Measurements from ENCODE around the gene LHPP.

The LHPP gene

DNA sequence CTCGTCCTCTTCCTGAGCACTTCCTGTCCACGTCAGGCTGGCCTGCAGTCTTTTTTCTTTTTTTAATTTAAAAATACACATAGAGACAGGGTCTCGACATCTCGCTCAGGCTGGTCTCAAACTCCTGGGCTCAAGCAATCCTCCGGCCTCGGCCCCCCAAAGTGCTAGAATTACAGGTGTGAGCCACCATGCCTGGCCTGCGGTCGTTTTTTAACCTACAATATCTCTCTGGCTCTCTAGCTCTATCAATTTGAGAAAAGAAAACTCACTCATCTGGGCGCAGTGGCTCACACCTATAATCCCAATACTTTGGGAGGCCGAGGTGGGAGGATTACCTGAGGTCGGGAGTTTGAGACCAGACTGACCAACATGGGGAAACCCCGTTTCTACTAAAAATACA, 38.9 kb upstream of the LHPP start:
- Histone ChIP-seq H3K14ac (ENCODE audit: low read length) (no peak overlapping the region), H4K8ac (ENCODE audit: low read depth, low read length) (no peak overlapping the region), H3K27me3 (ENCODE audit: control insufficient read depth in 3 of 3, insufficient read depth in 3 of 3, low read depth in 1 of 3, low read length in 3 of 3) (peaks cover 0 to 48% (median 12%) of the 10 kb centered on the region in 3 experiments), H2AFZ (ENCODE audit: low read length) (no peak overlapping the region), H3K36me3 (replicated peaks in 1 of 2; ENCODE audit: control insufficient read depth in 2 of 2, insufficient read depth in 2 of 2, low read length in 2 of 2) (no peaks in the 10 kb centered on the region), H3K79me1 (ENCODE audit: low read depth, low read length) (no peaks in the 10 kb centered on the region), H3K9me3 (replicated peaks in 1 of 2; ENCODE audit: control insufficient read depth in 2 of 2, insufficient read depth in 1 of 2, low read depth in 1 of 2, low read length in 2 of 2) (no peaks in the 10 kb centered on the region), H2BK15ac (ENCODE audit: low read length) (no peak overlapping the region), H3K18ac (ENCODE audit: low read length) (no peak overlapping the region), H2BK5ac (ENCODE audit: low read length) (no peak overlapping the region), H3K4me3 (ENCODE audit: low read length in 2 of 2) (no peak overlapping the region), H3K4me2 (ENCODE audit: insufficient read depth, low read length, poor library complexity, severe bottlenecking) (no peak overlapping the region), H3K4ac (ENCODE audit: low read length) (no peak overlapping the region), H3K4me1 (ENCODE audit: control insufficient read depth in 2 of 2, insufficient read depth in 1 of 2, low read depth in 1 of 2, low read length in 2 of 2) (peaks cover under 1 to 3% of the 10 kb centered on the region in 2 donors), H3K23ac (ENCODE audit: low read depth, low read length, poor library complexity) (no peak overlapping the region), H2AK5ac (ENCODE audit: low read depth, low read length) (no peak overlapping the region), H3K27ac (replicated peaks; ENCODE audit: low read length) (no peak overlapping the region), H2BK12ac (ENCODE audit: low read length) (no peak overlapping the region), H4K91ac (ENCODE audit: low read depth, low read length, poor library complexity) (no peak overlapping the region), H3K9ac (ENCODE audit: low read depth, low read length, poor library complexity) (no peak overlapping the region), H2BK120ac (ENCODE audit: low read depth, low read length) (no peak overlapping the region)
- no CpG with 5 or more reads among the region's 12 CpGs for WGBS, 2 donors (ENCODE audit: extremely low coverage in 2 of 2, insufficient read length in 2 of 2, insufficient replicate concordance in 1 of 2)
- no peak for DNase-seq (ENCODE audit: low spot score)

DNA sequence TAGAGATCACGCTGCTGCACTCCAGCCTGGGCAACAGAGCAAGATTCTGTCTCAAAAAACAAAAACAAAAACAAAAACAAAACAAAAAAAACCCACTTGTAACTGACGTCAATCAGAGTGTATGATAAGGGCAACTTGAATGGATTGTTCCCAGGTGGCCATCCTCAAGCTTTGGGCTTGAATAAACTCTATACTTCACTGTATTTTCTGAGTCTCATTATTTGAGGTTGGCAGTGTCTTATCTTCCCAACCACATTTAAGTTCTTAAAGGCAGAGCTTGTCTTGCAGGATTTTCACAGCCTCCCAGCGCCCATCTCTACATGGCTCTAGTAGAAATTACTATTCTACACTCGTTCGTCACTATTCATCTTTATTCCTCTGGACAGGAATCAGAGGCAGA, 37.8 kb upstream of the LHPP start:
- H2AK5ac ChIP-seq (ENCODE audit: low read depth, low read length), result no peak overlapping the region
- no peak overlapping the region for H4K91ac ChIP-seq (ENCODE audit: low read depth, low read length, poor library complexity)
- no peak for DNase-seq (ENCODE audit: low spot score)
- peaks cover 0 to 3% of the 10 kb centered on the region in 2 donors for H3K4me1 ChIP-seq (ENCODE audit: control insufficient read depth in 2 of 2, insufficient read depth in 1 of 2, low read depth in 1 of 2, low read length in 2 of 2)
- H3K27me3 ChIP-seq (ENCODE audit: control insufficient read depth in 3 of 3, insufficient read depth in 3 of 3, low read depth in 1 of 3, low read length in 3 of 3), result peaks cover 0 to 59% (median 12%) of the 10 kb centered on the region in 3 experiments
- H3K4ac ChIP-seq (ENCODE audit: low read length), result no peak overlapping the region
- no peak overlapping the region for H4K8ac ChIP-seq (ENCODE audit: low read depth, low read length)
- H3K79me1 ChIP-seq (ENCODE audit: low read depth, low read length), result no peaks in the 10 kb centered on the region
- H3K23ac ChIP-seq (ENCODE audit: low read depth, low read length, poor library complexity), result no peak overlapping the region
- no peak overlapping the region for H2BK120ac ChIP-seq (ENCODE audit: low read depth, low read length)
- H2BK15ac ChIP-seq (ENCODE audit: low read length), result no peak overlapping the region
- H2BK5ac ChIP-seq (ENCODE audit: low read length), result no peak overlapping the region
- WGBS, 2 donors (ENCODE audit: extremely low coverage in 2 of 2, insufficient read length in 2 of 2, insufficient replicate concordance in 1 of 2), result no CpG with 5 or more reads among the region's 5 CpGs
- H3K4me2 ChIP-seq (ENCODE audit: insufficient read depth, low read length, poor library complexity, severe bottlenecking), result no peak overlapping the region
- no peak overlapping the region for H3K9ac ChIP-seq (ENCODE audit: low read depth, low read length, poor library complexity)
- no peak overlapping the region for H2AFZ ChIP-seq (ENCODE audit: low read length)
- H2BK12ac ChIP-seq (ENCODE audit: low read length), result no peak overlapping the region
- H3K4me3 ChIP-seq (ENCODE audit: low read length in 2 of 2), result no peak overlapping the region
- H3K18ac ChIP-seq (ENCODE audit: low read length), result no peak overlapping the region
- H3K9me3 ChIP-seq (replicated peaks in 1 of 2; ENCODE audit: control insufficient read depth in 2 of 2, insufficient read depth in 1 of 2, low read depth in 1 of 2, low read length in 2 of 2), result no peaks in the 10 kb centered on the region
- no peak overlapping the region for H3K14ac ChIP-seq (ENCODE audit: low read length)
- no peaks in the 10 kb centered on the region for H3K36me3 ChIP-seq (replicated peaks in 1 of 2; ENCODE audit: control insufficient read depth in 2 of 2, insufficient read depth in 2 of 2, low read length in 2 of 2)
- H3K27ac ChIP-seq (replicated peaks; ENCODE audit: low read length), result no peak overlapping the region

- Histone ChIP-seq H3K9ac (ENCODE audit: low read depth, low read length, poor library complexity) (no peak overlapping the region), H2BK15ac (ENCODE audit: low read length) (no peak overlapping the region), H3K18ac (ENCODE audit: low read length) (no peak overlapping the region), H3K4me2 (ENCODE audit: insufficient read depth, low read length, poor library complexity, severe bottlenecking) (no peak overlapping the region), H2BK5ac (ENCODE audit: low read length) (no peak overlapping the region), H3K23ac (ENCODE audit: low read depth, low read length, poor library complexity) (no peak overlapping the region), H2AK5ac (ENCODE audit: low read depth, low read length) (no peak overlapping the region), H3K4ac (ENCODE audit: low read length) (no peak overlapping the region), H2AFZ (ENCODE audit: low read length) (no peak overlapping the region), H2BK12ac (ENCODE audit: low read length) (no peak overlapping the region), H4K91ac (ENCODE audit: low read depth, low read length, poor library complexity) (no peak overlapping the region), H4K8ac (ENCODE audit: low read depth, low read length) (no peak overlapping the region), H3K9me3 (replicated peaks in 1 of 2; ENCODE audit: control insufficient read depth in 2 of 2, insufficient read depth in 1 of 2, low read depth in 1 of 2, low read length in 2 of 2) (no peaks in the 10 kb centered on the region), H3K27me3 (ENCODE audit: control insufficient read depth in 3 of 3, insufficient read depth in 3 of 3, low read depth in 1 of 3, low read length in 3 of 3) (peaks cover 0 to 61% (median 3%) of the 10 kb centered on the region in 3 experiments), H2BK120ac (ENCODE audit: low read depth, low read length) (no peak overlapping the region), H3K14ac (ENCODE audit: low read length) (no peak overlapping the region), H3K4me1 (ENCODE audit: control insufficient read depth in 2 of 2, insufficient read depth in 1 of 2, low read depth in 1 of 2, low read length in 2 of 2) (no peaks in the 10 kb centered on the region), H3K4me3 (ENCODE audit: low read length in 2 of 2) (no peak overlapping the region), H3K36me3 (replicated peaks in 1 of 2; ENCODE audit: control insufficient read depth in 2 of 2, insufficient read depth in 2 of 2, low read length in 2 of 2) (no peaks in the 10 kb centered on the region), H3K79me1 (ENCODE audit: low read depth, low read length) (no peaks in the 10 kb centered on the region), H3K27ac (replicated peaks; ENCODE audit: low read length) (no peak overlapping the region)
- DNase-seq (ENCODE audit: low spot score), result no peak
- no CpG with 5 or more reads among the region's 4 CpGs for WGBS, 2 donors (ENCODE audit: extremely low coverage in 2 of 2, insufficient read length in 2 of 2, insufficient replicate concordance in 1 of 2)
Observed at GRCh38 chr10:124425227-124425962, 36.2 kb upstream of the LHPP start.

- H2BK12ac ChIP-seq (ENCODE audit: low read length), result no peak overlapping the region
- H4K91ac ChIP-seq (ENCODE audit: low read depth, low read length, poor library complexity), result no peak overlapping the region
- H3K9ac ChIP-seq (ENCODE audit: low read depth, low read length, poor library complexity), result no peak overlapping the region
- H3K14ac ChIP-seq (ENCODE audit: low read length), result no peak overlapping the region
- H3K4me3 ChIP-seq (ENCODE audit: low read length in 2 of 2), result no peak overlapping the region
- no peak for DNase-seq (ENCODE audit: low spot score)
- no peak overlapping the region for H3K4me2 ChIP-seq (ENCODE audit: insufficient read depth, low read length, poor library complexity, severe bottlenecking)
- no peaks in the 10 kb centered on the region for H3K9me3 ChIP-seq (replicated peaks in 1 of 2; ENCODE audit: control insufficient read depth in 2 of 2, insufficient read depth in 1 of 2, low read depth in 1 of 2, low read length in 2 of 2)
- no peaks in the 10 kb centered on the region for H3K36me3 ChIP-seq (replicated peaks in 1 of 2; ENCODE audit: control insufficient read depth in 2 of 2, insufficient read depth in 2 of 2, low read length in 2 of 2)
- H2BK5ac ChIP-seq (ENCODE audit: low read length), result no peak overlapping the region
- H3K18ac ChIP-seq (ENCODE audit: low read length), result no peak overlapping the region
- no peak overlapping the region for H3K27ac ChIP-seq (replicated peaks; ENCODE audit: low read length)
- H3K4me1 ChIP-seq (ENCODE audit: control insufficient read depth in 2 of 2, insufficient read depth in 1 of 2, low read depth in 1 of 2, low read length in 2 of 2), result no peaks in the 10 kb centered on the region
- WGBS, 2 donors (ENCODE audit: extremely low coverage in 2 of 2, insufficient read length in 2 of 2, insufficient replicate concordance in 1 of 2), result no CpG with 5 or more reads among the region's 3 CpGs
- H3K27me3 ChIP-seq (ENCODE audit: control insufficient read depth in 3 of 3, insufficient read depth in 3 of 3, low read depth in 1 of 3, low read length in 3 of 3), result peaks cover 0 to 38% (median 0%) of the 10 kb centered on the region in 3 experiments
- no peak overlapping the region for H3K4ac ChIP-seq (ENCODE audit: low read length)
- H2BK15ac ChIP-seq (ENCODE audit: low read length), result no peak overlapping the region
- no peak overlapping the region for H4K8ac ChIP-seq (ENCODE audit: low read depth, low read length)
- no peak overlapping the region for H2AK5ac ChIP-seq (ENCODE audit: low read depth, low read length)
- no peak overlapping the region for H2BK120ac ChIP-seq (ENCODE audit: low read depth, low read length)
- H3K79me1 ChIP-seq (ENCODE audit: low read depth, low read length), result no peaks in the 10 kb centered on the region
- H3K23ac ChIP-seq (ENCODE audit: low read depth, low read length, poor library complexity), result no peak overlapping the region
- H2AFZ ChIP-seq (ENCODE audit: low read length), result no peak overlapping the region
Observed at GRCh38 chr10:124428207-124428777, 33.3 kb upstream of the LHPP start.

Measured in neuronal stem cell (in vitro differentiated cells).